Mesothelial cell of epicardium (in vitro differentiated cells): Measurements from ENCODE around the gene PTTG1. TPM values are rescaled to one million over a fixed set of nuclear protein-coding genes. Genes with fewer than 3 reads are reported as not detected.

ENCODE experiments used
- DNase-seq, 2 experiments: peaks; one replicate each; pipeline ENCODE4 v3.0.0; 2021; ENCODE audit warnings: low spot score in 2 of 2; ENCODE audit not compliant: unreplicated experiment in 2 of 2
- H3K27ac Mint-ChIP-seq: 2 replicates; pipeline ENCODE4 v1.8.0; 2021; ENCODE audit warnings: mixed read lengths
- H3K27me3 Mint-ChIP-seq: 2 replicates; pipeline ENCODE4 v1.8.0; 2021; ENCODE audit warnings: low read depth, mixed read lengths
- H3K36me3 Mint-ChIP-seq: 2 replicates; pipeline ENCODE4 v1.8.0; 2021; ENCODE audit warnings: mixed read lengths
- H3K4me1 Mint-ChIP-seq: 2 replicates; pipeline ENCODE4 v1.8.0; 2021; ENCODE audit warnings: mixed read lengths
- H3K4me3 Mint-ChIP-seq: 2 replicates; pipeline ENCODE4 v1.8.0; 2021; ENCODE audit warnings: mild to moderate bottlenecking, moderate library complexity, mixed read lengths
- H3K9me3 Mint-ChIP-seq: 2 replicates; pipeline ENCODE4 v1.8.0; 2021; ENCODE audit warnings: mixed read lengths
- total RNA-seq: library from RNA; stranded (reverse); gene quantifications from 3 replicates; pipeline ENCODE4 v1.2.1, GENCODE V29; 2021
- TF ChIP-seq, protein P1 (sequence below): fragments of 200-600 bp; sonication (generic); IDR thresholded peaks from one replicate; pipeline ENCODE4 v1.5.0; 2021; ENCODE audit warnings: antibody characterized with exemption; ENCODE audit not compliant: unreplicated experiment

PTTG1 gene
- total RNA-seq, 1 donor from 2014 or later, result 43.3 TPM

- Mint-ChIP-seq H3K4me1 (no peaks in the 10 kb centered on the region), H3K9me3 (peaks cover 39% of the 10 kb centered on the region), H3K36me3 (peaks cover 18% of the 10 kb centered on the region), H3K27ac (no peak overlapping the region), H3K4me3 (no peak overlapping the region), H3K27me3 (no peaks in the 10 kb centered on the region)
- TF ChIP-seq, protein P1, sequence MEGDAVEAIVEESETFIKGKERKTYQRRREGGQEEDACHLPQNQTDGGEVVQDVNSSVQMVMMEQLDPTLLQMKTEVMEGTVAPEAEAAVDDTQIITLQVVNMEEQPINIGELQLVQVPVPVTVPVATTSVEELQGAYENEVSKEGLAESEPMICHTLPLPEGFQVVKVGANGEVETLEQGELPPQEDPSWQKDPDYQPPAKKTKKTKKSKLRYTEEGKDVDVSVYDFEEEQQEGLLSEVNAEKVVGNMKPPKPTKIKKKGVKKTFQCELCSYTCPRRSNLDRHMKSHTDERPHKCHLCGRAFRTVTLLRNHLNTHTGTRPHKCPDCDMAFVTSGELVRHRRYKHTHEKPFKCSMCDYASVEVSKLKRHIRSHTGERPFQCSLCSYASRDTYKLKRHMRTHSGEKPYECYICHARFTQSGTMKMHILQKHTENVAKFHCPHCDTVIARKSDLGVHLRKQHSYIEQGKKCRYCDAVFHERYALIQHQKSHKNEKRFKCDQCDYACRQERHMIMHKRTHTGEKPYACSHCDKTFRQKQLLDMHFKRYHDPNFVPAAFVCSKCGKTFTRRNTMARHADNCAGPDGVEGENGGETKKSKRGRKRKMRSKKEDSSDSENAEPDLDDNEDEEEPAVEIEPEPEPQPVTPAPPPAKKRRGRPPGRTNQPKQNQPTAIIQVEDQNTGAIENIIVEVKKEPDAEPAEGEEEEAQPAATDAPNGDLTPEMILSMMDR, result no peak
- no peak for DNase-seq
Observed at GRCh38 chr5:160387445-160387844, 34.2 kb upstream of the PTTG1 start.

DNA sequence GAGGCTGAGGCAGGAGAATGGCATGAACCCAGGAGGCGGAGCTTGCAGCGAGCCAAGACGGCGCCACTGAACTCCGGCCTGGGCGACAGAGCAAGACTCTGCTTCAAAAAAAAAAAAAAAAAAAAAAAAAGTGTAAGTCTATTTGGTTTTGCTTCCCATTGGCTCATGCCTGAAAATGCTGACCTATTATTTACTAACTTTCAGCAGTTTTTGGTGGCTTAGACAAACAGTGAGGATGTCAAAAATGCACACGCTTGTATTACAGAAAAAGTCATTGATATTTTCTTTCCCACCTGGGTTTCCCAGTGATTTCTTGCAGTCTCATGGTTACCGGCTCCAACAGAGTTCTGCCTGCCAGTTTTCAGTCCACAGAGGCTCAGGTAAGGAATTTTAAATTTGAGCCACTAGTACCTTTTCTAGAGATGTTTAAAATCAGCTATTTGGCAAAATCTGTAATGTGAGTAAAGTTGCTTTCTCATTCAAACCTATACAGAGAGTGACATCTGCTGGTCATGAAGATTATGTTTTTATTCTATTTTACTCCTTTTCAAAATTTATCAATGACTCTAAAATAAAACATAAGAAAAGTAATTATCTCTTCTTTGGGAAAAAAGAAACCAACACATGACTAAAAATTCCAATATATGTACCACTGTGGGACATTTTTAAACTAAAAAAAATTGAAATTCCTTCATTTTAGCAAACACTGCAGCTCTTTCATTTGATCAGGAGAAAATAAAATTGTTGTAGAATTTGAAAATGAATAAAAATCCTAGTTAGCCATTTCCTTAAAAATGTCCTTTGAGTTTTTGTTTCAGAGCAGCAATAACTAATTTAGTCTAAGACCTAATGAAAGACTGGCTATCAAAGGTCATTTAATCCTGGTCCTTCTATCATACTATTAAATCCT lies 30.6 kb upstream of the PTTG1 start:
- TF ChIP-seq, protein P1, result peak; percentile 45
- H3K27ac Mint-ChIP-seq, result no peak overlapping the region
- peaks cover 18% of the 10 kb centered on the region for H3K36me3 Mint-ChIP-seq
- no peak overlapping the region for H3K4me3 Mint-ChIP-seq
- no peaks in the 10 kb centered on the region for H3K27me3 Mint-ChIP-seq
- peaks cover 29% of the 10 kb centered on the region for H3K9me3 Mint-ChIP-seq
- no peaks in the 10 kb centered on the region for H3K4me1 Mint-ChIP-seq
- DNase-seq, result no peak

DNA sequence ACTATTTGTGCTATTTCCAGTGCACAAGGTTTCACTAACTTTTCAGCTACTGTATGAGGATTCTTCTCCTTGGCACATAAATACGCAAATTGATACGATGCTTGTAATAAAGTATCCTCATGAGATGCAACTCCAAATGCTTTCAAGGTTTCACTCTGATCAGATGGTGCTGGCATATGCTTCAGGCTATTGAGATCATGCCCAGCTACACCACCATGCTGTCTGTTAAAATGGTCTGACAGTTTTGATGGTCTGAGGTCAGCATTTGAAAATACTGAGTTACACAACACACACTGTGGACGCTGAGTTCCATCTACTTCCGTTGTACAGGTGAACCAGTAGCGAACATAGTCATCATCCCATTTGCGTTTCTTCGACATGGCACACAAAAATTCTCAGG lies 26.5 kb upstream of the PTTG1 start:
- Mint-ChIP-seq H3K9me3 (no peaks in the 10 kb centered on the region), H3K36me3 (peaks cover 3% of the 10 kb centered on the region)

GRCh38 chr5:160397492-160397891 lies 24.2 kb upstream of the PTTG1 start:
- Mint-ChIP-seq H3K9me3 (no peaks in the 10 kb centered on the region), H3K27me3 (no peaks in the 10 kb centered on the region), H3K27ac (no peak overlapping the region), H3K4me3 (no peak overlapping the region), H3K36me3 (no peaks in the 10 kb centered on the region), H3K4me1 (peaks cover 21% of the 10 kb centered on the region)
- no peak for DNase-seq
- TF ChIP-seq, protein P1, result no peak

More for the DNA sequence above, 26.5 kb upstream of the PTTG1 start:
- Mint-ChIP-seq H3K27ac (no peak overlapping the region), H3K27me3 (no peaks in the 10 kb centered on the region), H3K4me3 (no peak overlapping the region), H3K4me1 (peaks cover 17% of the 10 kb centered on the region)
- no peak for DNase-seq
- TF ChIP-seq, protein P1, result no peak

DNA sequence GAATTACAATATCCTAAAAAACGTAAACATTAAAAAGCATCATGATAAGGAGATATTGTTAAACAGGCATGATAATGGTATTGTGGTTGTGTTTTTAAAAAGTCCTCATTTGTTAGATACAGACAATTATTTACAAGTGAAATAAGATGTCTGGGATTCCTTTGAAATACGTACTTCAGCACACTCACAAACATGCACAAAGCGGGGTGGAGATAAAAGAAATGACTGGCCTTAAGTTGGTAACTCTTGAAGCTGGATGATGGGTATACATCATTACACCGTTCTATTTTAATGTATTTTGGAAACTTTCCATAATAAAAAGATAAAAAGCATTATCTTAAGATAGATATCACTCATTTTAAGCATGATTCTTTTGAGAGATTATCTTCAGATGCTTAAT lies 22.8 kb upstream of the PTTG1 start:
- H3K27me3 Mint-ChIP-seq, result no peaks in the 10 kb centered on the region
- DNase-seq, result no peak
- H3K4me3 Mint-ChIP-seq, result peak overlapping the region; percentile 89
- H3K27ac Mint-ChIP-seq, result peak overlapping the region; percentile 99
- TF ChIP-seq, protein P1, result no peak
- H3K4me1 Mint-ChIP-seq, result peaks cover 21% of the 10 kb centered on the region
- H3K36me3 Mint-ChIP-seq, result peaks cover 8% of the 10 kb centered on the region
- no peaks in the 10 kb centered on the region for H3K9me3 Mint-ChIP-seq
